ENCODE results near the gene ALKBH8.

DNA sequence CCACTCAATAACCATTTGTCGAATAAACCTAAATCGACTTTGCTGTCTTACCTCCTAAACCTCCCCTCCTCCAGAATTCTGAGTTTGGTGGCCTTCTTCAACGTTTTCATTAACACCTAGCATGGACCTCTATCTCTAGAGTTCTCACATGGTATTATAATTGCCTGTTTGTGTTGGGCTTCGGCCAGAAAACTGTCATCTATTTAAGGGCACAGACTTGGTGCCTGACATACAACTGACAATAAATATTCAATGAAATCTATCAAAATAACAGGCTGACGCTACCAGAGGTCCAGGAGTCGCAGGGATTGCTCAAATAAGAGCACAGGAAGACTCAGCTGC is 687 bp downstream of the ALKBH8 start:
- TF ChIP-seq, protein P1, sequence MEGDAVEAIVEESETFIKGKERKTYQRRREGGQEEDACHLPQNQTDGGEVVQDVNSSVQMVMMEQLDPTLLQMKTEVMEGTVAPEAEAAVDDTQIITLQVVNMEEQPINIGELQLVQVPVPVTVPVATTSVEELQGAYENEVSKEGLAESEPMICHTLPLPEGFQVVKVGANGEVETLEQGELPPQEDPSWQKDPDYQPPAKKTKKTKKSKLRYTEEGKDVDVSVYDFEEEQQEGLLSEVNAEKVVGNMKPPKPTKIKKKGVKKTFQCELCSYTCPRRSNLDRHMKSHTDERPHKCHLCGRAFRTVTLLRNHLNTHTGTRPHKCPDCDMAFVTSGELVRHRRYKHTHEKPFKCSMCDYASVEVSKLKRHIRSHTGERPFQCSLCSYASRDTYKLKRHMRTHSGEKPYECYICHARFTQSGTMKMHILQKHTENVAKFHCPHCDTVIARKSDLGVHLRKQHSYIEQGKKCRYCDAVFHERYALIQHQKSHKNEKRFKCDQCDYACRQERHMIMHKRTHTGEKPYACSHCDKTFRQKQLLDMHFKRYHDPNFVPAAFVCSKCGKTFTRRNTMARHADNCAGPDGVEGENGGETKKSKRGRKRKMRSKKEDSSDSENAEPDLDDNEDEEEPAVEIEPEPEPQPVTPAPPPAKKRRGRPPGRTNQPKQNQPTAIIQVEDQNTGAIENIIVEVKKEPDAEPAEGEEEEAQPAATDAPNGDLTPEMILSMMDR (IDR thresholded peaks at IDR 0.05), result no peak
- no peak for TF ChIP-seq POLR2A (IDR thresholded peaks at IDR 0.05)
